Immature natural killer cell (primary cell): Measurements from ENCODE around the gene CFAP77. TPM values are rescaled to one million over a fixed set of nuclear protein-coding genes. Genes with fewer than 3 reads are reported as not detected.

Source experiments
- DNase-seq, 3 donors: peaks; one replicate each; pipeline ENCODE4 v3.0.0; 2022; ENCODE audit warnings: mixed read lengths in 1 of 3
- H3K27ac Mint-ChIP-seq, 6 donors: one replicate each; pipeline ENCODE4 v1.8.0; 2020; ENCODE audit warnings: mixed read lengths in 6 of 6, mild to moderate bottlenecking in 5 of 6, inconsistent platforms in 4 of 6, moderate library complexity in 3 of 6
- H3K27me3 Mint-ChIP-seq, 3 donors: one replicate each; pipeline ENCODE4 v1.8.0; 2020 to 2021; ENCODE audit warnings: low read depth in 3 of 3, mild to moderate bottlenecking in 3 of 3, mixed read lengths in 3 of 3, moderate library complexity in 3 of 3, inconsistent platforms in 1 of 3
- H3K36me3 Mint-ChIP-seq, 3 donors: one replicate each; pipeline ENCODE4 v1.8.0; 2020; ENCODE audit warnings: mixed read lengths in 3 of 3, inconsistent platforms in 2 of 3, mild to moderate bottlenecking in 2 of 3
- H3K4me1 Mint-ChIP-seq, 2 donors: one replicate each; pipeline ENCODE4 v1.8.0; 2020; ENCODE audit warnings: inconsistent platforms in 2 of 2, mild to moderate bottlenecking in 2 of 2, mixed read lengths in 2 of 2, moderate library complexity in 1 of 2
- H3K4me3 Mint-ChIP-seq, 5 donors: one replicate each; pipeline ENCODE4 v1.8.0; 2020; ENCODE audit warnings: mild to moderate bottlenecking in 5 of 5, mixed read lengths in 5 of 5, inconsistent platforms in 3 of 5, moderate library complexity in 3 of 5
- H3K9me3 Mint-ChIP-seq, 6 donors: one replicate each; pipeline ENCODE4 v1.8.0; 2020; ENCODE audit warnings: mild to moderate bottlenecking in 6 of 6, mixed read lengths in 6 of 6, inconsistent platforms in 4 of 6, moderate library complexity in 3 of 6
- polyA plus RNA-seq, 3 donors: library from polyadenylated mRNA; unstranded; fragments of 300-500 nt; fragmentation: Illumina TruSeq; gene quantifications; one replicate each; pipeline ENCODE4 v1.2.3, GENCODE V29; 2021

The CFAP77 gene
- polyA plus RNA-seq, 3 donors from 2014 or later, result not detected

DNA sequence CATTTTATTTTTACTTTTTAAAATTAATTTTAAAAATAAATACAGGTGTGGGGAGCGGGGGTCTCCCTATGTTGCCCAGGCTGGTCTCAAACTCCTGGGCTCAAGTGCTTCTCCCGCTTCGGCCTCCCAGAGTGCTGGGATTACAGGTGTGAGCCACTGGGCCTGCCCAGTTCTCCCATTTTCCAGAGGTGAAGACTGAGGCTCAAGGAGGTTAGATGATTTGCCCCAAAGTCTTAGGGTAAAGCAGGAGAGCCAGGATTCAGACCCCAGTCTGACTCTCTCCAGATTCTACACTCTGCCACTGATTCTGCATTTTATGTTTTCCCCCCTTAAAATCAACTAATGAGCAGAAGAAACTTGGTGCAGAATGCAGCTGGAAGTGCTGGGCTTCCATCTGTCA is 36.9 kb downstream of the CFAP77 start:
- Mint-ChIP-seq H3K36me3 (no peaks in the 10 kb centered on the region), H3K9me3 (peaks cover 0 to 2% (median 0%) of the 10 kb centered on the region in 6 donors), H3K4me3 (no peak overlapping the region), H3K27me3 (peaks cover 45 to 61% (median 47%) of the 10 kb centered on the region in 3 donors), H3K4me1 (peaks cover 21 to 23% of the 10 kb centered on the region in 2 donors), H3K27ac (no peak overlapping the region)
- DNase-seq, result no peak

DNA sequence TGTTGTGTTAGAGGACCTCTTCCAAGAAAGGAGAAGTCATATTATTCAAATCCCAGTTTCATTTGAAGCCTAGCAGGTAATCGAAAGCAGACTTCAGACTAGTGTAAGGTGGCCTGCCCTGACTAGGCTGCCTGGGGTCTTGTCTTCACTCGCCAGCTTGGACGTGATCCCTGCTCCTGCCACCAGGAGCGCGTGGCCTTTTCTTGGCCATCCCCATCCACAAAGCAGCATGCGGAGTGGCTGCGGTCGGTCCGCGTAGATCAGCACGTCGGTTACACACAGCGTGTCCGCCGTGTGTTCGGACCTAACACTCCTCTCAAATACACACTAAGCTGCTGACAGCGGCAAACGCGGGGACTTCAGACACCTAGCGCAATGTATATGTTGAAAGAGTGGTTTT is 37.3 kb downstream of the CFAP77 start:
- Mint-ChIP-seq H3K9me3 (peaks cover 0 to 2% (median 0%) of the 10 kb centered on the region in 6 donors), H3K4me3 (no peak overlapping the region), H3K27ac (no peak overlapping the region), H3K4me1 (peaks cover 26 to 27% of the 10 kb centered on the region in 2 donors), H3K36me3 (no peaks in the 10 kb centered on the region), H3K27me3 (peaks cover 48 to 62% (median 49%) of the 10 kb centered on the region in 3 donors)
- DNase-seq, result no peak

- H3K4me3 Mint-ChIP-seq, result no peak overlapping the region
Observed at GRCh38 chr9:132447902-132448301, 37.9 kb downstream of the CFAP77 start.

DNA sequence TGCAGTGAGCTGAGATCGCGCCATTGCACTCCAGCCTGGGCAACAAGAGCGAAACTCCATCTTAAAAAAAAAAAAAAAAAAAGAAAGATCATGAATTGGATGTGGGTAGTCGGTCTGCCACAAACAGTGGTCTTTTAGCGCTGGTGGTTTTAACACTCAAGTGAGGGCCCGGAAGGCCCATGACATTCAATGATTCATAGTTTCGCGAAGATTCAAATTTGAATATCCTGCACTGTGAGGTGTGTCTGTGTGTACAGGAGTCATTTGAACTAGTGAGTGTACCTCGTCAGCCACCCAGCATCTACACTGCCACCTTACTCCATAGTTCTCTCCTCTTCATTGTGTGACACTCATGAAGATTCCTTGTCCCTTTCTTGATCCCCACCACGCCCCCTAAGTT is 41.3 kb downstream of the CFAP77 start:
- peak; percentile 86 to 90 (median 86) for DNase-seq
- H3K4me3 Mint-ChIP-seq, result peak overlapping the region; percentile 71 to 83 (median 77)

More at GRCh38 chr9:132447902-132448301, 37.9 kb downstream of the CFAP77 start:
- no peak overlapping the region for H3K27ac Mint-ChIP-seq
- DNase-seq, result no peak
- peaks cover 29 to 32% of the 10 kb centered on the region in 2 donors for H3K4me1 Mint-ChIP-seq
- H3K36me3 Mint-ChIP-seq, result no peaks in the 10 kb centered on the region
- H3K27me3 Mint-ChIP-seq, result peaks cover 42 to 62% (median 45%) of the 10 kb centered on the region in 3 donors
- H3K9me3 Mint-ChIP-seq, result peaks cover 0 to 1% (median 0%) of the 10 kb centered on the region in 6 donors

DNA sequence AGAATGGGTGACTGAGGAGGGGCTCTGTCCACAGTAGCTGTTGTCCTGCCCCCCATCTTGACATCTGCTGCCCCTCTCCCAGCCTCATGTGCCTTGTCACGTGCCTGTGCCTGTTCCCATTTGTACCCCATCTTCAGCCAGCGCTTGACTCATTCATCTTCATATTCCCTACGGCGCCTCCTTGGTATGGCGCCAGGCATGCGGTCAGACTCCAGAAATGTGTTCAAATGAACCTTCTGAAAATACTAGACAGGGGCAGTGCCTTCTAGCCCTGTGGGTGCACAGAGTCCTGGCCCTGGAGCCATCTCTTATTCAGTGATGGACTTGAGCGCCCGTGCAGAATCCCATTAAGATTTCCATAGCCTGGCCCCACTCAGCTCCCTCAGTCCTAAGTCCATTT is 46.2 kb downstream of the CFAP77 start:
- peak overlapping the region in 1 of 5 donors; percentile 20 for H3K4me3 Mint-ChIP-seq
- DNase-seq, result no peak
- H3K36me3 Mint-ChIP-seq, result no peaks in the 10 kb centered on the region
- H3K27ac Mint-ChIP-seq, result no peak overlapping the region
- H3K9me3 Mint-ChIP-seq, result no peaks in the 10 kb centered on the region
- H3K4me1 Mint-ChIP-seq, result peaks cover 17 to 18% of the 10 kb centered on the region in 2 donors
- H3K27me3 Mint-ChIP-seq, result peaks cover 21 to 39% (median 22%) of the 10 kb centered on the region in 3 donors

More for the DNA sequence above, 41.3 kb downstream of the CFAP77 start:
- peaks cover 0 to 1% (median 0%) of the 10 kb centered on the region in 6 donors for H3K9me3 Mint-ChIP-seq
- H3K36me3 Mint-ChIP-seq, result no peaks in the 10 kb centered on the region
- peak overlapping the region in 5 of 6 donors; percentile 65 to 96 (median 80) for H3K27ac Mint-ChIP-seq
- H3K27me3 Mint-ChIP-seq, result peaks cover 33 to 68% (median 40%) of the 10 kb centered on the region in 3 donors
- H3K4me1 Mint-ChIP-seq, result peaks cover 31 to 32% of the 10 kb centered on the region in 2 donors

- Mint-ChIP-seq H3K27me3 (peaks cover 14 to 29% (median 16%) of the 10 kb centered on the region in 3 donors), H3K27ac (no peak overlapping the region), H3K9me3 (no peaks in the 10 kb centered on the region), H3K4me1 (peaks cover 4 to 5% of the 10 kb centered on the region in 2 donors), H3K36me3 (no peaks in the 10 kb centered on the region), H3K4me3 (no peak overlapping the region)
- DNase-seq, result no peak
Observed at GRCh38 chr9:132457504-132458236, 47.7 kb downstream of the CFAP77 start.

DNA sequence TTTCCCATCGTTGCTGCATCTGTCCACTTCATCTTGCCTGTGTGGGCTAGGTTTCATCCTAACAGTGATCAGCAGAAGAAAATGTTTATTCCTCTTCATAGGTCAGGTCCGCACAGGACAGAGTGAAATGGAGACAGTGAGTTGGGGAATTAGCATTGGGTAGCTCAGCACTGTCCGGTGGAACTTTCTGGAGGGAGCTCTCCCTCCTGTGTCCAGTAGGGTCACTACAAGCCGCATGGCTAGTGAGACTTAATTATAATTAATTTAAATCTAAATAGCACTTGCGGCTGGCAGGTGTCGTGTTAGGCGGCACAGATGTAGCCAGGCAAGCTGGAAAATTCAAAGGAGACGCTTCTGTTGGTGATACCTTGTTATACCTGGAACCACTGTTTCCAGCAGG is 48.4 kb downstream of the CFAP77 start:
- Mint-ChIP-seq H3K4me3 (no peak overlapping the region), H3K4me1 (no peaks in the 10 kb centered on the region), H3K27ac (no peak overlapping the region), H3K36me3 (no peaks in the 10 kb centered on the region), H3K27me3 (peaks cover 16 to 24% (median 19%) of the 10 kb centered on the region in 3 donors), H3K9me3 (no peaks in the 10 kb centered on the region)
- DNase-seq, result no peak

DNA sequence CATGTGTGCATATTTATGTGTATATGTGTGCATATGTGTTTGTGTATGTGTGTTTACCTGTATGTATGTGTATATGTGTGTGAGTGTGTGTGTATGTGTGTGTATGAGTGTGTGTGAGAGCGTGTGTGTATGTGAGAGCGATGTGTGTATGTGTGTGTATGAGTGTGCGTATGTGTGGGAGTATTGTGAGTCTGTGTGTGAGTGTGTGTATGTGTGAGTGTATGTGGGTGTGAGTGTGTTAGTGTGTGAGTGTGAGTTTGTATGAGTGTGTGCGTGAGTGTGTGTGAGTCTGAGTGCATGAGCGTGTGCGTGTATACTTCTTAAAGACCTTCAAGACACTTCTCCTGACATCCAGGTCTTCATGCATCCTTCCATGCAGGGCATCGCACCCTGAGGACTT is 49.6 kb downstream of the CFAP77 start:
- Mint-ChIP-seq H3K9me3 (no peaks in the 10 kb centered on the region), H3K27me3 (peaks cover 13 to 20% (median 16%) of the 10 kb centered on the region in 3 donors), H3K4me3 (no peak overlapping the region), H3K4me1 (no peaks in the 10 kb centered on the region), H3K36me3 (no peaks in the 10 kb centered on the region), H3K27ac (no peak overlapping the region)
- DNase-seq, result no peak

- Mint-ChIP-seq H3K27me3 (peaks cover 11 to 21% (median 17%) of the 10 kb centered on the region in 3 donors), H3K9me3 (no peaks in the 10 kb centered on the region), H3K4me3 (no peak overlapping the region), H3K36me3 (no peaks in the 10 kb centered on the region), H3K4me1 (no peaks in the 10 kb centered on the region), H3K27ac (no peak overlapping the region)
- no peak for DNase-seq
Observed at GRCh38 chr9:132460240-132460639, 50.2 kb downstream of the CFAP77 start.

- Mint-ChIP-seq H3K36me3 (no peaks in the 10 kb centered on the region), H3K27me3 (peaks cover 7 to 19% (median 18%) of the 10 kb centered on the region in 3 donors), H3K9me3 (no peaks in the 10 kb centered on the region), H3K27ac (no peak overlapping the region), H3K4me1 (no peaks in the 10 kb centered on the region), H3K4me3 (no peak overlapping the region)
- no peak for DNase-seq
Observed at GRCh38 chr9:132461281-132461896, 51.4 kb downstream of the CFAP77 start.

DNA sequence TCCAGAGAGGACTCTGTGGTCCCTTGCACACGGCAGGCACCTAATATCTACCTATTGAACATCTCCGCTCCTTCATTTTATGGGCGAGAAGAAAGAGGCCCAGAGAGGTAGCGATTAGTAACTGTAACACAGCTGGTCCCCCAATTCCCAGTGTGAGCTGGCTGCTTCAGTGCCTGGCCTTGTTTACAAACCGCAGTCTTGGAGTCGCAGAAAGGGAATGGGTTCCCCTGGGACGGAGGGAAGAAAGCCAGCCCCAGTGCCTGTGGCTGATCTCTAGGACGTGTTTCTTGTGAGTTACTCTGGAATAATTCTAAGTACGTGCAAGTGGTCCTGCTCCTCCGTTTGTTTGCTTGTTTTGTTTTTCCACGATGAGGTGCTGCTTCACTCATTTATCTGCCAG is 52.0 kb downstream of the CFAP77 start:
- H3K4me3 Mint-ChIP-seq, result no peak overlapping the region
- peaks cover 6 to 19% (median 17%) of the 10 kb centered on the region in 3 donors for H3K27me3 Mint-ChIP-seq
- H3K27ac Mint-ChIP-seq, result no peak overlapping the region
- DNase-seq, result no peak
- H3K36me3 Mint-ChIP-seq, result no peaks in the 10 kb centered on the region
- no peaks in the 10 kb centered on the region for H3K9me3 Mint-ChIP-seq
- H3K4me1 Mint-ChIP-seq, result no peaks in the 10 kb centered on the region

DNA sequence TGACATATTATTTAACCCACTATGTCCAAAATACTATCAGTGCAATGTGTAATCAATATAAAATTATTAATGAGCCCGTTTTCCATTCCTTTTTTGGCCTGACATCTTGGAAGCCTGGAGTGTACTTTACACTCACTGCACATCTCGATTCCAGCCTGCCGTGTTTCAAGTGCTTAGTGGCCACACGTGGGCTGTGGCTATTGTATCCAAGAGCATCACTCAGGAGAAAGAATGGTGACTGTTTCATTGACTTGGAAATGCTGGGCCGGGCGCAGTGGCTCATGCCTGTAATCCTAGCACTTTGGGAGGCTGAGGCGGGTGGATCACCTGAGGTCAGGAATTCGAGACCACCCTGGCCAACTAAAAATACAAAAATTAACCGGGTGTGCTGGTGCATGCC is 54.5 kb downstream of the CFAP77 start:
- Mint-ChIP-seq H3K9me3 (no peaks in the 10 kb centered on the region), H3K27ac (no peak overlapping the region), H3K36me3 (peaks cover 0 to 4% (median 0%) of the 10 kb centered on the region in 3 donors), H3K4me1 (no peaks in the 10 kb centered on the region), H3K4me3 (no peak overlapping the region), H3K27me3 (peaks cover 14 to 16% (median 16%) of the 10 kb centered on the region in 3 donors)
- DNase-seq, result no peak

GRCh38 chr9:132465131-132465635 is 55.2 kb downstream of the CFAP77 start:
- Mint-ChIP-seq H3K27me3 (peaks cover 14 to 16% (median 16%) of the 10 kb centered on the region in 3 donors), H3K4me3 (no peak overlapping the region), H3K9me3 (no peaks in the 10 kb centered on the region), H3K4me1 (no peaks in the 10 kb centered on the region), H3K36me3 (peaks cover 0 to 4% (median 0%) of the 10 kb centered on the region in 3 donors), H3K27ac (no peak overlapping the region)
- DNase-seq, result no peak

DNA sequence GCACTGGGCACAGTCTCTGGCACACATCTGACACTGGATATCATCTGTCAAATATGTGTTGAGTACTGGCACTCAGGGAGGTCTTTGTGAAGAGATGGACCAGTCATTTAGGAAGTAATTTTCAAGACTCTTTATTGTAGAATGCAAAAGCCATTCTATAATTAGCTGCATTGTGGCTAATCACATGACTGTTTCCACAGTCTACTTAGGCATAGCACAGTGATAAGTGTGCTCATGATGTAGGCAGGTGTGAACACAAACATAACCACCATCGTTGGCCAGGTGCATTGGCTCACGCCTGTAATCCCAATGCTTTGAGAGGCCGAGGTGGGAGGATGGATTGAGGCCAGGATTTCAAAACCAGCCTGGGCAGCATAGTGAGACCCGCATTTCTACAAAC is 62.2 kb downstream of the CFAP77 start:
- H3K27ac Mint-ChIP-seq, result no peak overlapping the region
- peaks cover 5 to 13% (median 10%) of the 10 kb centered on the region in 3 donors for H3K27me3 Mint-ChIP-seq
- H3K4me3 Mint-ChIP-seq, result no peak overlapping the region
- no peaks in the 10 kb centered on the region for H3K9me3 Mint-ChIP-seq
- H3K4me1 Mint-ChIP-seq, result peaks cover 3 to 8% of the 10 kb centered on the region in 2 donors
- peaks cover 0 to 7% (median 0%) of the 10 kb centered on the region in 3 donors for H3K36me3 Mint-ChIP-seq
- DNase-seq, result no peak
